AG20443 (cell line): ENCODE results near the gene PICK1.
"Not testable (repeated sequence)": the region's sequence is repeated elsewhere in the genome, so short reads cannot be mapped to it uniquely, and the experiment has no call there.

Experiments
- DNase-seq: peaks from one replicate; pipeline ENCODE4 v3.0.0; 2012; ENCODE audit warnings: low spot score, mixed read lengths

PICK1 gene

GRCh38 chr22:38030311-38031133 lies 26.7 kb upstream of the PICK1 start:
- DNase-seq = no peak

GRCh38 chr22:38031491-38031890 lies 25.7 kb upstream of the PICK1 start:
- no peak for DNase-seq

- DNase-seq = peak; percentile 62
Measured at GRCh38 chr22:38032681-38033521, 24.3 kb upstream of the PICK1 start.

- DNase-seq = no peak
Measured at GRCh38 chr22:38033522-38034277, 23.5 kb upstream of the PICK1 start.

GRCh38 chr22:38034278-38034882 lies 22.8 kb upstream of the PICK1 start:
- DNase-seq = peak; percentile 94

- no peak for DNase-seq
Measured at GRCh38 chr22:38034884-38035529, 22.2 kb upstream of the PICK1 start.

- DNase-seq = no peak
Measured at GRCh38 chr22:38035530-38035885, 21.7 kb upstream of the PICK1 start.

- no peak for DNase-seq
Measured at GRCh38 chr22:38036392-38037062, 20.7 kb upstream of the PICK1 start.

GRCh38 chr22:38037367-38038150 lies 19.6 kb upstream of the PICK1 start:
- not testable (repeated sequence) for DNase-seq

GRCh38 chr22:38038426-38038825 lies 18.8 kb upstream of the PICK1 start:
- no peak for DNase-seq

GRCh38 chr22:38038890-38039812 lies 18.1 kb upstream of the PICK1 start:
- DNase-seq = no peak

- no peak for DNase-seq
Measured at GRCh38 chr22:38040953-38041759, 16.0 kb upstream of the PICK1 start.

- DNase-seq = no peak
Measured at GRCh38 chr22:38041760-38042487, 15.3 kb upstream of the PICK1 start.

- no peak for DNase-seq
Measured at GRCh38 chr22:38042488-38042790, 14.8 kb upstream of the PICK1 start.

GRCh38 chr22:38043151-38044039 lies 13.8 kb upstream of the PICK1 start:
- DNase-seq = no peak

GRCh38 chr22:38046070-38046748 lies 11.0 kb upstream of the PICK1 start:
- no peak for DNase-seq
